Mucosa of descending colon (tissue), 3 donors: ENCODE measurements around the gene STAM. TPM values are rescaled to one million over a fixed set of nuclear protein-coding genes. Genes with fewer than 3 reads are reported as not detected.

Experiments
- ATAC-seq: fragments of 200-7000 bp; cut with Tn5 transposase; one replicate; pipeline ENCODE4 v1.9.1; 2020; ENCODE audit warnings: mild to moderate bottlenecking, moderate library complexity
- DNase-seq, 3 donors: peaks; one replicate each; pipeline ENCODE4 v3.0.0-alpha.2; 2020
- H3K36me3 ChIP-seq: fragments of 200-600 bp; one replicate; pipeline ENCODE4 v1.8.0; 2021; ENCODE audit warnings: low read depth, mild to moderate bottlenecking
- H3K4me1 ChIP-seq: fragments of 200-600 bp; one replicate; pipeline ENCODE4 v1.8.0; 2021; ENCODE audit warnings: low read depth, mild to moderate bottlenecking
- H3K4me3 ChIP-seq: fragments of 200-600 bp; one replicate; pipeline ENCODE4 v1.8.0; 2021; ENCODE audit warnings: mild to moderate bottlenecking
- H3K9me3 ChIP-seq: fragments of 200-600 bp; one replicate; pipeline ENCODE4 v1.8.0; 2021; ENCODE audit warnings: mild to moderate bottlenecking
- intact Hi-C, 2 donors: fragments of 100-400 bp; cut with DNase I in 1 of 2; cut with micrococcal nuclease in 1 of 2; formaldehyde crosslinking; loops; one replicate each; pipeline versions ENCODE4 v1.11.0 to v1.11.1; 2022; cut with DNase I, micrococcal nuclease
- total RNA-seq, 3 donors: library from RNA; stranded (reverse); fragmentation: NEBNext Ultra II Directional in 2 of 3; extraction: Animal tissue kit (Norgen Biotek cat#: 25700) in 2 of 3; gene quantifications; one replicate each; pipeline versions ENCODE4 v1.2.1 to v1.2.4, GENCODE V29; 2021 to 2023
- TF ChIP-seq, protein P1 (sequence below): fragments of 200-600 bp; IDR thresholded peaks from one replicate; pipeline ENCODE4 v1.8.0; 2022; ENCODE audit warnings: antibody characterized with exemption, mild to moderate bottlenecking
- donor health status: DM: no; HTN: no; CAD: no; lungs with moderate emphysema.
- donor health status: DM: no; HTN: no; CAD: no.
- donor health status: DM: no; HTN: yes; CAD: no.

The STAM gene
- total RNA-seq, 3 donors from 2014 or later = 16.4 to 17.8 (median 17.6) TPM

- ATAC-seq = no peak
- H3K4me3 ChIP-seq = no peak overlapping the region
- no peaks in the 10 kb centered on the region for H3K4me1 ChIP-seq
- no peaks in the 10 kb centered on the region for H3K9me3 ChIP-seq
- no peaks in the 10 kb centered on the region for H3K36me3 ChIP-seq
- DNase-seq = no peak
- intact Hi-C loops = loop anchor here (5.0 to 10.0 kb wide), 2 partner anchors 141 to 143 kb away; no protein-coding TSS in a partner anchor
- TF ChIP-seq, protein P1, sequence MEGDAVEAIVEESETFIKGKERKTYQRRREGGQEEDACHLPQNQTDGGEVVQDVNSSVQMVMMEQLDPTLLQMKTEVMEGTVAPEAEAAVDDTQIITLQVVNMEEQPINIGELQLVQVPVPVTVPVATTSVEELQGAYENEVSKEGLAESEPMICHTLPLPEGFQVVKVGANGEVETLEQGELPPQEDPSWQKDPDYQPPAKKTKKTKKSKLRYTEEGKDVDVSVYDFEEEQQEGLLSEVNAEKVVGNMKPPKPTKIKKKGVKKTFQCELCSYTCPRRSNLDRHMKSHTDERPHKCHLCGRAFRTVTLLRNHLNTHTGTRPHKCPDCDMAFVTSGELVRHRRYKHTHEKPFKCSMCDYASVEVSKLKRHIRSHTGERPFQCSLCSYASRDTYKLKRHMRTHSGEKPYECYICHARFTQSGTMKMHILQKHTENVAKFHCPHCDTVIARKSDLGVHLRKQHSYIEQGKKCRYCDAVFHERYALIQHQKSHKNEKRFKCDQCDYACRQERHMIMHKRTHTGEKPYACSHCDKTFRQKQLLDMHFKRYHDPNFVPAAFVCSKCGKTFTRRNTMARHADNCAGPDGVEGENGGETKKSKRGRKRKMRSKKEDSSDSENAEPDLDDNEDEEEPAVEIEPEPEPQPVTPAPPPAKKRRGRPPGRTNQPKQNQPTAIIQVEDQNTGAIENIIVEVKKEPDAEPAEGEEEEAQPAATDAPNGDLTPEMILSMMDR = no peak
Measured at GRCh38 chr10:17747883-17748550, 104.1 kb downstream of the STAM start.

DNA sequence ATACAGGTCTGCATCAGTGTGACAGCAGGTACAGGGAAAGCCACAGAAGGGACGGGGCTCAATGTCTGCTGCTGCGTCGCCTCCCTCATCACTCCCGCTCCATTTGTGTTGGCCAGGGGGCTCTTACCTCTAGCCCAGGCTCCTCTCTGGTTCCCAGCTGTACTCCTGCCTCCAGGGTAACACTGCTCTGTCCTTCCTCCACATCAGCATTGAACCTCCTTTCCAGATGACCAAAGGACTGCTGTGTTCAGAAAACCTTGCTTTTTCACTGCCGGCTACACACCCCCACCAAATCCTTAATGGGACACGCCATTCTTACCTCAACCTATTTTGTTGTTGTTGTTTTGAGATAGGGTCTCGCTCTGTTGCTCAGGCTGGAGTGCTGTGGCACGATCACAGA, 105.9 kb downstream of the STAM start:
- no peak for ATAC-seq
- intact Hi-C loops = loop anchor here (5.0 to 10.0 kb wide), 2 partner anchors 143 to 145 kb away; no protein-coding TSS in a partner anchor
- TF ChIP-seq, protein P1 = no peak
- H3K9me3 ChIP-seq = no peaks in the 10 kb centered on the region
- H3K36me3 ChIP-seq = no peaks in the 10 kb centered on the region
- no peaks in the 10 kb centered on the region for H3K4me1 ChIP-seq
- H3K4me3 ChIP-seq = no peak overlapping the region
- no peak for DNase-seq

DNA sequence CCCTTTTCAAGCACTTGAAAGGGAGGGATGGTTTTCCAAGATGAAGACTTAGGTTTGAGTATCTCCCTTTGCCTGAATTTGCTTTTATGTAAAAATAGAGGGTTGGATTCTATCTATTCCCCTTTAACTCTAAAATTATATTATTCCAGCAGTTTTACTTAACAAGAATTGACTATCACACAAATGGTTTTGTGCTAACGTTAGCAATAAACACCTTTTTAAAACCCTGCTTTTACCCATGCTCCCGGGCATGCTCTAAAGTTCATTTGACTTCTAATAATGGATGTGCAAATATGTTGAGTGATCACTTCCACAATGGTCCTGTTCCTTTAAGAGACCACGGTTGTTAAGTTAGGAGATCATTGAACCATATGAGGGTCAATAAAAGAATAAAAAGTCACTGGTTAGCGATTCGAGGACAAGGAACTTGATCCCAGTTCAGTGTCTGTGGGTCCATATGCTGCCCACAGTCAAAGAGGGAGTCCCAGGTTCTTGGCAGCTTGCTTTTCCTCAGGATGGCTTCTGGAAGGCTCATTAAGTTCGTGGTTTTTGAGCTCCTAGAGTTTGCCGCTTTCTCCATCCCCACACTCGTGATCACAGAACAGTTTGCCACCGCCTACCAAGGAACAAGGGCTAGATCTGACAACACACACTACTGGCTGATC, 108.0 kb downstream of the STAM start, which contains the start of gene TMEM236:
TSS of gene TMEM236 (plus strand) at position 421 of the 665 bp plus-strand sequence. CDS start at position 516, 95 bp downstream.
- TF ChIP-seq, protein P1 = no peak
- DNase-seq (peak in 2 of 3 donors; percentile 64 to 81), ATAC-seq (peak; percentile 82)
- Histone ChIP-seq H3K4me3 (peak within 1 kb of the TSS; percentile 32), H3K4me1 (peaks cover 10% of the 10 kb centered on the region), H3K9me3 (no peaks in the 10 kb centered on the region), H3K36me3 (no peaks in the 10 kb centered on the region)
- intact Hi-C loops = no loop called here

DNA sequence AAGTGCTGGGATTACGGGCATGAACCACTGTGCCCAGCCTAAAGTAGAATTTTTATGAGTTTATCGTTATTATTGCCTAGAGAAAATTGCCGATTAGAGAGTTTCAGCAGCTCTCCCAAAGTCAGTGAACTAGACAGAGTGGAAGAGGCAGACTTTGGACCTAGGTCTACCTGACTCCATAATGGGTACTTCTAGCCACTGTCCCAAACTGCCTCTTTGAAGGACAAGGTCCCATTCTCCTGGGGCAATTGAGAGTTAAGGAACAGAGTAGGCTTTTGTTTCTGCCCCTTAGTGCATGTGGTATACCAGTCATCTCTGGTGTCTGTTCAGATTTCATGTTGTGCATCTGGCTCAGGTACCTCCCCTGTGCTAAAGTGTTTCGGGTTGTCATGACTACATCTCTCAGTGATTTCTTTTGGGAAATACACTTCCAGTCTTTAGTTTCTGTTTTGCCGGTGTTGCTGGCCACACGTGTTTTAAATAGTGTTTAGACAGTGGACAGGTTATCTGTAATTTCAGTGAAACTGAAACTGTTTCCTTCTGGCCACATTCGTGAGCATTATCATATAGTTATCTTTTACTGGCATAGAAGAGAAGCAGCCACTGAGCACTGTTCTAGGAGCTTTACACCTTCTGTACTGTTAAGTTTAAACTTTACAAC, 112.7 kb downstream of the STAM start:
- ATAC-seq = peak; percentile 72
- intact Hi-C loops = no loop called here
- Histone ChIP-seq H3K4me3 (no peak overlapping the region), H3K9me3 (no peaks in the 10 kb centered on the region), H3K4me1 (peaks cover 33% of the 10 kb centered on the region), H3K36me3 (no peaks in the 10 kb centered on the region)
- TF ChIP-seq, protein P1 = no peak
- peak in 1 of 3 donors; percentile 54 for DNase-seq

DNA sequence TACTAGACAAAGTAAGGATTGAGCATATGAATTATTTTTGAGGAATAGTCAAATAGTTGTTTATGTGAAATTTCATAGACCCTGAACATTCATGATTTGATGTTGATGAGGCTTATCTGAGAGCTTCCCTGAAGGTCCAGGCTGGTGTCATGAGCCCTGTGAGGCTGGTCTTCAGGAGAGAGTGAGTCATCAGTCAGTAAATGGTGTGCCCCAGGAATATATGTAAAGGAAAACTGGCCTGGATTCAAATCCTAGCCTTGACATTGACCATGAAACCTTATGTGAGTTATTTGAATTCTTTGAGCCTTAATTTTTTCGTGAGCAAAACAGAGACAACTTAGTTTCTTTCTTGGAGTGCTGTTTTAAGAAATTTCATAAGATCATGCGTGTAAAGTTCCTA, 114.2 kb downstream of the STAM start:
- DNase-seq = no peak
- H3K9me3 ChIP-seq = no peaks in the 10 kb centered on the region
- intact Hi-C loops = no loop called here
- TF ChIP-seq, protein P1 = no peak
- H3K4me1 ChIP-seq = peaks cover 36% of the 10 kb centered on the region
- peak; percentile 37 for ATAC-seq
- no peak overlapping the region for H3K4me3 ChIP-seq
- H3K36me3 ChIP-seq = no peaks in the 10 kb centered on the region
